WTC11 (cell line): ENCODE measurements around the gene MCRS1. TPM values are rescaled to one million over a fixed set of nuclear protein-coding genes. Genes with fewer than 3 reads are reported as not detected.
A peak's percentile ranks its signal among the peaks of the same experiment; 100 is the strongest.

ENCODE experiments used
- ATAC-seq: fragments of 200-7000 bp; cut with Tn5 transposase; 2 replicates; pipeline ENCODE4 v1.10.0; 2021; ENCODE audit warnings: mild to moderate bottlenecking, moderate library complexity
- CTCF ChIA-PET: fragments of 300-600 bp; sonication (Branson Sonifier 250); formaldehyde crosslinking; loops from one replicate; lab custom pipeline; 2021; ENCODE audit warnings: antibody characterized with exemption; lab: Charles Lee
- POLR2A ChIA-PET: fragments of 350-600 bp; sonication (Branson Sonifier 250); formaldehyde crosslinking; loops from one replicate; lab custom pipeline; 2021; ENCODE audit warnings: antibody characterized with exemption; lab: Charles Lee
- DNase-seq: peaks from one replicate; pipeline ENCODE4 v3.0.0; 2021; ENCODE audit warnings: low spot score
- H3K27ac Mint-ChIP-seq: 2 replicates; pipeline ENCODE4 v1.8.0; 2021; ENCODE audit warnings: mixed read lengths
- H3K27me3 Mint-ChIP-seq: 2 replicates; pipeline ENCODE4 v1.8.0; 2021; ENCODE audit warnings: low read depth, mild to moderate bottlenecking, moderate library complexity, mixed read lengths
- H3K36me3 Mint-ChIP-seq: 2 replicates; pipeline ENCODE4 v1.8.0; 2021; ENCODE audit warnings: mixed read lengths
- H3K4me1 Mint-ChIP-seq: 2 replicates; pipeline ENCODE4 v1.8.0; 2022; ENCODE audit warnings: mixed read lengths
- H3K4me3 Mint-ChIP-seq: 2 replicates; pipeline ENCODE4 v1.8.0; 2021; ENCODE audit warnings: mild to moderate bottlenecking, moderate library complexity, mixed read lengths
- H3K9me3 Mint-ChIP-seq: 2 replicates; pipeline ENCODE4 v1.8.0; 2021; ENCODE audit warnings: mixed read lengths
- ATF1 ChIP-seq: sonication (generic); formaldehyde crosslinking; IDR thresholded peaks from 2 replicates; pipeline ENCODE4 v1.8.1; 2023; ENCODE audit warnings: mild to moderate bottlenecking, moderate library complexity, missing genetic modification reagents
- ATF2 ChIP-seq: sonication (generic); formaldehyde crosslinking; IDR thresholded peaks from 2 replicates; pipeline ENCODE4 v1.8.1; 2022; ENCODE audit warnings: low read depth, missing genetic modification reagents, borderline replicate concordance
- E2F4 ChIP-seq: sonication (generic); formaldehyde crosslinking; IDR thresholded peaks from 2 replicates; pipeline ENCODE4 v1.8.1; 2022; ENCODE audit warnings: low read depth, mild to moderate bottlenecking, moderate library complexity, missing genetic modification reagents, borderline replicate concordance
- FOXK1 ChIP-seq: sonication (generic); formaldehyde crosslinking; IDR thresholded peaks from 2 replicates; pipeline ENCODE4 v1.8.0; 2022; ENCODE audit warnings: mild to moderate bottlenecking, moderate library complexity, missing genetic modification reagents
- IRF2 ChIP-seq: sonication (generic); formaldehyde crosslinking; IDR thresholded peaks from 2 replicates; pipeline ENCODE4 v1.8.0; 2022; ENCODE audit warnings: low read depth, missing genetic modification reagents, borderline replicate concordance
- JUN ChIP-seq: sonication (generic); formaldehyde crosslinking; IDR thresholded peaks from 2 replicates; pipeline ENCODE4 v1.8.0; 2023; ENCODE audit warnings: mild to moderate bottlenecking, missing genetic modification reagents
- MAX ChIP-seq: sonication (generic); formaldehyde crosslinking; IDR thresholded peaks from 2 replicates; pipeline ENCODE4 v1.8.0; 2022; ENCODE audit warnings: mild to moderate bottlenecking, missing genetic modification reagents
- MLX ChIP-seq: sonication (generic); formaldehyde crosslinking; IDR thresholded peaks from 2 replicates; pipeline ENCODE4 v1.8.1; 2023; ENCODE audit warnings: mild to moderate bottlenecking, missing genetic modification reagents, moderate library complexity
- NFATC4 ChIP-seq: fragments of 250-450 bp; sonication (Bioruptor Pico); IDR thresholded peaks from 2 replicates; pipeline ENCODE4 v1.9.0; 2021; ENCODE audit warnings: mild to moderate bottlenecking
- NFYB ChIP-seq: sonication (generic); formaldehyde crosslinking; conservative IDR thresholded peaks from 2 replicates; pipeline ENCODE4 v1.8.0; 2022; ENCODE audit warnings: low read depth, missing genetic modification reagents
- NR1H2 ChIP-seq: sonication (generic); formaldehyde crosslinking; IDR thresholded peaks from 2 replicates; pipeline ENCODE4 v1.9.0; 2021; ENCODE audit warnings: mild to moderate bottlenecking, moderate library complexity, missing genetic modification reagents
- NR2C2 ChIP-seq: sonication (generic); formaldehyde crosslinking; IDR thresholded peaks from 2 replicates; pipeline ENCODE4 v1.8.0; 2022; ENCODE audit warnings: mild to moderate bottlenecking, missing genetic modification reagents
- PREB ChIP-seq: sonication (generic); formaldehyde crosslinking; IDR thresholded peaks from 2 replicates; pipeline ENCODE4 v1.8.1; 2022; ENCODE audit warnings: mild to moderate bottlenecking, missing genetic modification reagents, moderate library complexity, borderline replicate concordance
- RORB ChIP-seq: fragments of 250-450 bp; sonication (Bioruptor Pico); IDR thresholded peaks from 2 replicates; pipeline ENCODE4 v1.9.0; 2021; ENCODE audit warnings: mild to moderate bottlenecking
- TCF7 ChIP-seq: sonication (generic); formaldehyde crosslinking; IDR thresholded peaks from 2 replicates; pipeline ENCODE4 v1.8.0; 2022; ENCODE audit warnings: mild to moderate bottlenecking, low read depth, missing genetic modification reagents, moderate library complexity
- TEAD1 ChIP-seq: sonication (generic); formaldehyde crosslinking; IDR thresholded peaks from 2 replicates; pipeline ENCODE4 v1.8.0; 2022; ENCODE audit warnings: mild to moderate bottlenecking, missing genetic modification reagents
- ZNF219 ChIP-seq: sonication (generic); formaldehyde crosslinking; IDR thresholded peaks from 2 replicates; pipeline ENCODE4 v1.8.0; 2023; ENCODE audit warnings: missing genetic modification reagents, mild to moderate bottlenecking, borderline replicate concordance
- ZNF396 ChIP-seq: fragments of 250-450 bp; sonication (Bioruptor Pico); IDR thresholded peaks from 2 replicates; pipeline ENCODE4 v1.8.0; 2021; ENCODE audit warnings: mild to moderate bottlenecking, moderate library complexity, borderline replicate concordance
- ZNF423 ChIP-seq: fragments of 250-450 bp; sonication (Bioruptor Pico); IDR thresholded peaks from 2 replicates; pipeline ENCODE4 v2.1.2; 2022; ENCODE audit warnings: mild to moderate bottlenecking, moderate library complexity
- total RNA-seq: library from RNA; stranded (reverse); gene quantifications from 3 replicates; pipeline ENCODE4 v1.2.3, GENCODE V29; 2021
- TF ChIP-seq, protein P1 (sequence below): sonication (generic); formaldehyde crosslinking; conservative IDR thresholded peaks from 2 replicates; pipeline ENCODE4 v1.8.1; 2023; ENCODE audit warnings: mild to moderate bottlenecking, low read depth, missing genetic modification reagents, moderate library complexity

The MCRS1 gene
- total RNA-seq, 1 experiment from 2014 or later: 105 TPM

- TF ChIP-seq E2F4 (CRISPR knock-in tag): no peak; the same call in 1 of the 2 replicates
- TF ChIP-seq MAX (CRISPR knock-in tag): peak; percentile 83
Measured at GRCh38 chr12:49548822-49549648, 18.9 kb downstream of the MCRS1 start (continued).

DNA sequence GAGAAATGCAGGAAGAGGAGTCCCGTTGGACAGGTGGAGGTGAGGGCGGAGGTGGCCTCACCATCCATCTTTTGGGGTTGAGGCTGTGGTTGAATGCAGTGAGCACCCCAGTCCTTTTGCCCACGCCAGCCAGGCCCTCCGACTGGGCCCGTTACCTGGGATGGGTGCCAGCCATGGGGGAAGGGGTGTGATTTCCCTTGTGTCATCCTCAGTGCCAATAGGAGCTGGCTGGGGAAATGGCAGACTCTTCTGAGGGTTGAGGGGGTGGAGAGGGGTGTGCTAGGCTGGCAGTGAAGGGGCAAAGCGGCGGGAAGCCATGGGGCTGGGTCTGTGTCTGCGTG, 19.5 kb downstream of the MCRS1 start:
- H3K4me3 Mint-ChIP-seq: no peak overlapping the region
- no peak for ATAC-seq

GRCh38 chr12:49547090-49547690, 20.8 kb downstream of the MCRS1 start:
- Mint-ChIP-seq H3K27ac (no peak overlapping the region), H3K27me3 (peaks cover 91% of the 10 kb centered on the region), H3K4me3 (no peak overlapping the region), H3K4me1 (peaks cover 23% of the 10 kb centered on the region), H3K9me3 (no peaks in the 10 kb centered on the region), H3K36me3 (no peaks in the 10 kb centered on the region)
- ChIA-PET CTCF (interaction anchor here (1.5 to 4.9 kb wide), 3 partner anchors 180 to 205 kb away, joined by 4 to 32 read pairs (median 5); partner anchors contain the start of genes DNAJC22 and SPATS2), POLR2A (no interaction called here)
- DNase-seq (no peak), ATAC-seq (no peak)
- TF ChIP-seq NR2C2 (CRISPR knock-in tag) (no peak), IRF2 (CRISPR knock-in tag) (no peak), JUN (no peak), NFYB (CRISPR knock-in tag) (no peak), NFATC4 (no peak), ZNF423 (CRISPR knock-in tag) (no peak), TEAD1 (CRISPR knock-in tag) (no peak), FOXK1 (CRISPR knock-in tag) (no peak)
- TF ChIP-seq, protein P1, sequence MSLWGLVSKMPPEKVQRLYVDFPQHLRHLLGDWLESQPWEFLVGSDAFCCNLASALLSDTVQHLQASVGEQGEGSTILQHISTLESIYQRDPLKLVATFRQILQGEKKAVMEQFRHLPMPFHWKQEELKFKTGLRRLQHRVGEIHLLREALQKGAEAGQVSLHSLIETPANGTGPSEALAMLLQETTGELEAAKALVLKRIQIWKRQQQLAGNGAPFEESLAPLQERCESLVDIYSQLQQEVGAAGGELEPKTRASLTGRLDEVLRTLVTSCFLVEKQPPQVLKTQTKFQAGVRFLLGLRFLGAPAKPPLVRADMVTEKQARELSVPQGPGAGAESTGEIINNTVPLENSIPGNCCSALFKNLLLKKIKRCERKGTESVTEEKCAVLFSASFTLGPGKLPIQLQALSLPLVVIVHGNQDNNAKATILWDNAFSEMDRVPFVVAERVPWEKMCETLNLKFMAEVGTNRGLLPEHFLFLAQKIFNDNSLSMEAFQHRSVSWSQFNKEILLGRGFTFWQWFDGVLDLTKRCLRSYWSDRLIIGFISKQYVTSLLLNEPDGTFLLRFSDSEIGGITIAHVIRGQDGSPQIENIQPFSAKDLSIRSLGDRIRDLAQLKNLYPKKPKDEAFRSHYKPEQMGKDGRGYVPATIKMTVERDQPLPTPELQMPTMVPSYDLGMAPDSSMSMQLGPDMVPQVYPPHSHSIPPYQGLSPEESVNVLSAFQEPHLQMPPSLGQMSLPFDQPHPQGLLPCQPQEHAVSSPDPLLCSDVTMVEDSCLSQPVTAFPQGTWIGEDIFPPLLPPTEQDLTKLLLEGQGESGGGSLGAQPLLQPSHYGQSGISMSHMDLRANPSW: no peak

More for the DNA sequence above, 19.5 kb downstream of the MCRS1 start:
- no peak overlapping the region for H3K27ac Mint-ChIP-seq
- peaks cover 18% of the 10 kb centered on the region for H3K4me1 Mint-ChIP-seq
- H3K9me3 Mint-ChIP-seq: no peaks in the 10 kb centered on the region
- CTCF ChIA-PET: interaction anchor here (0.6 to 7.8 kb wide), 13 partner anchors 10 to 254 kb away, joined by 3 to 99 read pairs (median 4); partner anchors contain the start of genes DNAJC22, KCNH3, PRPF40B and PRPH
- no peak for DNase-seq
- H3K36me3 Mint-ChIP-seq: no peaks in the 10 kb centered on the region
- TF ChIP-seq TCF7 (CRISPR knock-in tag) (no peak), RORB (no peak), ATF1 (CRISPR knock-in tag) (no peak), ATF2 (CRISPR knock-in tag) (no peak), MLX (CRISPR knock-in tag) (no peak), ZNF219 (CRISPR knock-in tag) (no peak), ZNF396 (CRISPR knock-in tag) (no peak), PREB (CRISPR knock-in tag) (no peak), NR1H2 (no peak)
- POLR2A ChIA-PET: no interaction called here
- peaks cover 84% of the 10 kb centered on the region for H3K27me3 Mint-ChIP-seq
